SK-N-MC (cell line): ENCODE results near the gene PSMD9.

ENCODE experiments used
- EZH2 ChIP-seq: fragments of 200-600 bp; sonication (generic); IDR thresholded peaks from one replicate; pipeline ENCODE4 v1.6.1; 2017; ENCODE audit warnings: antibody characterized with exemption
- FOXP2 ChIP-seq: optimal IDR thresholded peaks from 2 replicates; pipeline ENCODE3; 2011; ENCODE audit warnings: mild to moderate bottlenecking, moderate library complexity; ENCODE audit not compliant: insufficient read depth; ENCODE audit errors: extremely low read length, control extremely low read depth

DNA sequence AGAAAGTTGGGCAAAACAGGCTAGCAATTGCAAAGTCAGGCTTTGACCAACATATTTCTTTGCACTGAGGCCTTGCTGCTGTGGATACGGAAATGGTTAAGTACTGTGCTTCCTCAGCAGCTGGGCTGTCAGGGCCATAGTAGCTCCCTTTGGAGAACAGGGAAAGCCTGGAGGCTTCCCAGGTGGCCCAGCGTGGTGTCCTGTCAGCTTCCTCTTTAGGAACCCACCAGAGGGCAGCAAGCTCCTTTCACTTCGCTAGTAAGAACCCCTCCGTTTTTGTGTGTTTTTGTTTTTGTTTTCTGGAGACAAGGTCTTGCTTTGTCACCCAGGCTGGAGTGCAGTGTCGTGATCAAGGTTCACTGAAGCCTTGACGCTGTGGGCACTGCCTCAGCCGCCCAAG is 28.1 kb downstream of the PSMD9 start:
- TF ChIP-seq FOXP2: no peak
- TF ChIP-seq EZH2: no peak
